Activated CD4-positive, alpha-beta T cell treated with anti-CD3 and anti-CD28 coated beads, Interleukin-2, amount 50 U/mL, for 16 hours (primary cell): Measurements from ENCODE around the gene MT1M.
A peak's percentile ranks its signal among the peaks of the same experiment; 100 is the strongest.
"Not testable (repeated sequence)": the region's sequence is repeated elsewhere in the genome, so short reads cannot be mapped to it uniquely, and the experiment has no call there.

Experiments used
- DNase-seq: peaks from one replicate; pipeline ENCODE4 v3.0.0-alpha.2; 2020

The MT1M gene

GRCh38 chr16:56632156-56632847 lies at the start of gene MT1M:
MT1M (plus strand) TSS chr16:56632659; CDS start chr16:56632732, 73 bp downstream.
- DNase-seq, result no peak

- DNase-seq, result not testable (repeated sequence)
Observed at GRCh38 chr16:56582911-56583310, 49.5 kb upstream of the MT1M start.

GRCh38 chr16:56583351-56584168 lies 48.9 kb upstream of the MT1M start:
- no peak for DNase-seq

- DNase-seq, result no peak
Observed at GRCh38 chr16:56584276-56584675, 48.2 kb upstream of the MT1M start.

GRCh38 chr16:56588781-56589140 lies 43.7 kb upstream of the MT1M start:
- no peak for DNase-seq

GRCh38 chr16:56589141-56590039 lies 43.1 kb upstream of the MT1M start, which contains the start of gene MT3:
MT3 (plus strand) TSS chr16:56589528; CDS start chr16:56589591, 63 bp downstream.
- DNase-seq, result no peak

GRCh38 chr16:56591377-56592060 lies 40.9 kb upstream of the MT1M start:
- no peak for DNase-seq

- DNase-seq, result no peak
Observed at GRCh38 chr16:56593573-56594291, 38.7 kb upstream of the MT1M start.

GRCh38 chr16:56594292-56594619 lies 38.2 kb upstream of the MT1M start:
- DNase-seq, result no peak

- peak; percentile 48 for DNase-seq
Observed at GRCh38 chr16:56600398-56600999, 32.0 kb upstream of the MT1M start.

GRCh38 chr16:56601325-56601724 lies 31.1 kb upstream of the MT1M start:
- no peak for DNase-seq

- no peak for DNase-seq
Observed at GRCh38 chr16:56603589-56603988, 28.9 kb upstream of the MT1M start.

GRCh38 chr16:56604966-56605365 lies 27.5 kb upstream of the MT1M start:
- no peak for DNase-seq

GRCh38 chr16:56605475-56605874 lies 27.0 kb upstream of the MT1M start:
- DNase-seq, result no peak

- no peak for DNase-seq
Observed at GRCh38 chr16:56606071-56606475, 26.4 kb upstream of the MT1M start.

- no peak for DNase-seq
Observed at GRCh38 chr16:56606476-56607108, 25.9 kb upstream of the MT1M start.

- DNase-seq, result no peak
Observed at GRCh38 chr16:56607109-56607618, 25.3 kb upstream of the MT1M start.

GRCh38 chr16:56607675-56608042 lies 24.8 kb upstream of the MT1M start:
- no peak for DNase-seq

GRCh38 chr16:56608043-56608875 lies 24.2 kb upstream of the MT1M start, which contains the start of gene MT2A:
MT2A (plus strand) TSS chr16:56608584; CDS start chr16:56608656, 72 bp downstream.
- DNase-seq, result peak; percentile 95
